Esophagus squamous epithelium (tissue), 5 donors: ENCODE data around the gene TRPC3. TPM values are rescaled to one million over a fixed set of nuclear protein-coding genes. Genes with fewer than 3 reads are reported as not detected.
"Not testable (repeated sequence)": the region's sequence is repeated elsewhere in the genome, so short reads cannot be mapped to it uniquely, and the experiment has no call there.

Source experiments
- DNase-seq: peaks from one replicate; lab custom pipeline; 2025; lab: John Stamatoyannopoulos, UW
- H3K27ac ChIP-seq, 4 donors: fragments of 200-600 bp; sonication (generic); one replicate each; pipeline ENCODE4 v1.5.1; 2016 to 2019; ENCODE audit warnings: mild to moderate bottlenecking in 1 of 4
- H3K27me3 ChIP-seq, 4 donors: fragments of 200-600 bp; sonication (generic); 1 replicate in 3 of 4; 2 replicates in 1 of 4; pipeline versions ENCODE4 v1.5.1 to v1.6.0; 2017 to 2021; ENCODE audit warnings: antibody characterized with exemption in 1 of 4
- H3K36me3 ChIP-seq, 3 donors: fragments of 200-600 bp; sonication (generic); one replicate each; pipeline ENCODE4 v1.5.1; 2016 to 2019
- H3K4me1 ChIP-seq, 3 donors: fragments of 200-600 bp; sonication (generic); one replicate each; pipeline ENCODE4 v1.5.1; 2017 to 2019
- H3K4me3 ChIP-seq, 4 donors: fragments of 200-600 bp; sonication (generic); 1 replicate in 3 of 4; 2 replicates in 1 of 4; pipeline ENCODE4 v1.5.1; 2016 to 2019; ENCODE audit warnings: mild to moderate bottlenecking in 2 of 4, moderate library complexity in 1 of 4
- H3K9me3 ChIP-seq, 3 donors: fragments of 200-600 bp; sonication (generic); one replicate each; pipeline ENCODE4 v1.5.1; 2016 to 2019
- CTCF ChIP-seq, 6 experiments: fragments of 450-650 bp in 4 of 6; fragments of 200-600 bp in 2 of 6; sonication (generic) in 2 of 6; IDR thresholded peaks; one replicate each; pipeline ENCODE4 v1.5.1; 2016 to 2019; ENCODE audit warnings: antibody characterized with exemption in 6 of 6, mild to moderate bottlenecking in 4 of 6, moderate library complexity in 4 of 6
- POLR2A ChIP-seq, 4 donors: fragments of 450-650 bp; IDR thresholded peaks; one replicate each; pipeline ENCODE4 v1.6.1; 2017; ENCODE audit warnings: antibody characterized with exemption in 4 of 4, mild to moderate bottlenecking in 4 of 4, moderate library complexity in 3 of 4
- WGBS, 2 donors: methylation state at CpG; one replicate each; pipeline ENCODE4 v1.1.5; 2018; 5-methylcytosine and 5-hydroxymethylcytosine counted together
- intact Hi-C: fragments of 100-400 bp; cut with DNase I; formaldehyde crosslinking; loops from one replicate; pipeline ENCODE4 v1.15.0; 2022
- total RNA-seq, 4 donors: library from RNA; depleted of rRNA; stranded (reverse); fragments of >200 nt; gene quantifications; one replicate each; pipeline ENCODE4 v1.1.0, GENCODE V29; 2016
- donor health status: DM: yes; HTN: yes; CAD: no.

Gene TRPC3
- total RNA-seq, 4 donors from 2014 or later: 0.09 to 0.19 TPM; not detected in 2

DNA sequence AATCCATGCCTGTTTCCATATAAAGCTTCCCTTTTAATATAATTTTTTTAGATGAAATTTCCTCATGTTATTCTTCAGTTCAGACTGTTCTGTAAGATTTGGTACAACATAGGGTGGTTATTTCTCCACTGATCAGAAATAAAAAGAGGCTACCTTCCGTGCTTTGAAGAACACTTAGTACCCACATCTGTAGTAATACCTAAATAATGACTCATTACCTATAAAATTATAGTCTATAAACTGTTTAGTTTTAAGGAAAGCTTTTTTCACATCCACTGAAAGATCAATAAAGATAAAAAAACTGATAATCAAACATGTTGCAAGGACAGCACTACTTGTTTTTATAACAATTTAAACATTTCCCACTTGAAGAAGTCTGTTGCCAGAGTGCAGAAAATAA, 23.9 kb downstream of the TRPC3 start:
- H3K4me1 ChIP-seq: no peaks in the 10 kb centered on the region
- WGBS, 2 donors: 67 to 75% methylated on average over 1 of the region's 1 CpG
- no peak overlapping the region for H3K4me3 ChIP-seq
- intact Hi-C loops: no loop called here
- DNase-seq: no peak
- no peaks in the 10 kb centered on the region for H3K36me3 ChIP-seq
- no peak for TF ChIP-seq CTCF (IDR thresholded peaks at IDR 0.05)
- no peak for TF ChIP-seq POLR2A (IDR thresholded peaks at IDR 0.05)
- no peak overlapping the region for H3K27ac ChIP-seq
- H3K27me3 ChIP-seq: peaks cover 0 to 30% (median 0%) of the 10 kb centered on the region in 4 donors
- H3K9me3 ChIP-seq: no peaks in the 10 kb centered on the region

- H3K9me3 ChIP-seq, H3K36me3 ChIP-seq, DNase-seq, H3K27ac ChIP-seq, H3K4me1 ChIP-seq, H3K4me3 ChIP-seq, intact Hi-C loops: not testable (repeated sequence)
- peaks cover 0 to 16% (median 0%) of the 10 kb centered on the region in 4 donors for H3K27me3 ChIP-seq
- 64 to 68% methylated on average over 5 of the region's 5 CpGs for WGBS, 2 donors
Measured at GRCh38 chr4:121926490-121926889, 25.4 kb downstream of the TRPC3 start.

DNA sequence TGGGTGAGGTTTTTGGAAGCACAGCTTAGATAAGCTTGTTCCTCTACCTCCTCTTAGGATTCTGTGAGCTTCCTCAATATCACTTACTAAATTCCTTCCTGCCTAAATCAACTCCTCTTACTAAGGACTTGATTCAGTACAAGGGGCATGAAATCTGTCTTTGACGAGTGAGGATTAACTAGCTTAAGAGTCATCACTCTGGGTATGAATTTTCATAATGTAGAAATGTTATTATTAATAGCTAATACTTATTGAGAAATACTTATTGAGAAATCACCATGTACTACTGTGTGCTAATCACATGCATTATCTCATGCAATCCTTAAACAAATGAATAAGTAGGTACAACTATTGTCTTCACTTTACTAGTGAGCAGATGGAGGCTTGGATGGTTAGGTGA, 28.6 kb downstream of the TRPC3 start:
- Histone ChIP-seq H3K36me3 (no peaks in the 10 kb centered on the region), H3K4me1 (no peaks in the 10 kb centered on the region), H3K9me3 (no peaks in the 10 kb centered on the region), H3K4me3 (no peak overlapping the region), H3K27me3 (peaks cover 0 to 13% (median 0%) of the 10 kb centered on the region in 4 donors), H3K27ac (no peak overlapping the region)
- TF ChIP-seq POLR2A (IDR thresholded peaks at IDR 0.05): no peak
- TF ChIP-seq CTCF (IDR thresholded peaks at IDR 0.05): no peak
- intact Hi-C loops: no loop called here
- 43 to 65% methylated on average over 1 of the region's 1 CpG for WGBS, 2 donors
- no peak for DNase-seq

GRCh38 chr4:121913667-121914066, 38.2 kb downstream of the TRPC3 start:
- no peaks in the 10 kb centered on the region for H3K9me3 ChIP-seq
- DNase-seq: no peak
- no peaks in the 10 kb centered on the region for H3K4me1 ChIP-seq
- no peaks in the 10 kb centered on the region for H3K36me3 ChIP-seq
- 56 to 58% methylated on average over 2 of the region's 2 CpGs for WGBS, 2 donors
- no peak overlapping the region for H3K4me3 ChIP-seq
- intact Hi-C loops: no loop called here
- TF ChIP-seq POLR2A (IDR thresholded peaks at IDR 0.05) (no peak), CTCF (IDR thresholded peaks at IDR 0.05) (no peak)
- no peak overlapping the region for H3K27ac ChIP-seq
- no peaks in the 10 kb centered on the region for H3K27me3 ChIP-seq

GRCh38 chr4:121908346-121908745, 43.5 kb downstream of the TRPC3 start:
- Histone ChIP-seq H3K36me3 (no peaks in the 10 kb centered on the region), H3K27ac (no peak overlapping the region), H3K4me1 (no peaks in the 10 kb centered on the region), H3K4me3 (no peak overlapping the region), H3K27me3 (no peaks in the 10 kb centered on the region), H3K9me3 (no peaks in the 10 kb centered on the region)
- no peak for DNase-seq
- TF ChIP-seq POLR2A (IDR thresholded peaks at IDR 0.05) (no peak), CTCF (IDR thresholded peaks at IDR 0.05) (no peak)
- intact Hi-C loops: no loop called here
- WGBS, 2 donors: 73 to 94% methylated on average over 1 of the region's 1 CpG
